HUES48 (cell line): Measurements from ENCODE around the gene RNF181.

Source experiments
- H3K27ac ChIP-seq: one replicate; pipeline ENCODE4 v1.7.0; 2013; ENCODE audit warnings: low read depth, low read length, inconsistent platforms
- H3K27me3 ChIP-seq: 2 replicates; pipeline ENCODE4 v1.6.1; 2013; ENCODE audit warnings: mild to moderate bottlenecking, low read length; ENCODE audit not compliant: control insufficient read depth, insufficient read depth
- H3K36me3 ChIP-seq: 2 replicates; pipeline ENCODE4 v1.6.1; 2013; ENCODE audit warnings: low read length; ENCODE audit not compliant: control insufficient read depth, insufficient read depth
- H3K4me1 ChIP-seq: 2 replicates; pipeline ENCODE4 v1.6.1; 2013; ENCODE audit warnings: mild to moderate bottlenecking, low read length; ENCODE audit not compliant: control insufficient read depth, insufficient read depth
- H3K4me3 ChIP-seq: 2 replicates; pipeline ENCODE4 v1.5.1; 2013; ENCODE audit warnings: mild to moderate bottlenecking, low read depth, low read length
- H3K9ac ChIP-seq: 2 replicates; pipeline ENCODE4 v1.6.1; 2013; ENCODE audit warnings: mild to moderate bottlenecking, low read depth, low read length, moderate library complexity
- H3K9me3 ChIP-seq: 2 replicates; pipeline ENCODE4 v1.6.1; 2013; ENCODE audit warnings: low read length; ENCODE audit not compliant: control insufficient read depth, insufficient read depth

RNF181 gene

GRCh38 chr2:85577386-85578242, 17.9 kb upstream of the RNF181 start, which contains the start of gene VAMP8:
Gene VAMP8 (plus strand): TSS chr2:85577586. CDS start chr2:85577647, 61 bp downstream.
- Histone ChIP-seq H3K4me1 (peaks cover 23% of the 10 kb centered on the region), H3K9ac (peak within 1 kb of the TSS; percentile 2; the same call in 1 of the 2 replicates), H3K27ac (peak within 1 kb of the TSS; percentile 92)

GRCh38 chr2:85578243-85579180, 17.0 kb upstream of the RNF181 start:
- Histone ChIP-seq H3K4me3 (peak overlapping the region; percentile 59), H3K27me3 (peaks cover 11% of the 10 kb centered on the region), H3K36me3 (no peaks in the 10 kb centered on the region), H3K27ac (peak overlapping the region; percentile 92), H3K9me3 (no peaks in the 10 kb centered on the region), H3K9ac (no peak overlapping the region), H3K4me1 (peaks cover 21% of the 10 kb centered on the region)

More at GRCh38 chr2:85577386-85578242, 17.9 kb upstream of the RNF181 start, which contains the start of gene VAMP8:
- Histone ChIP-seq H3K36me3 (no peaks in the 10 kb centered on the region), H3K27me3 (peaks cover 13% of the 10 kb centered on the region), H3K4me3 (peak within 1 kb of the TSS; percentile 59), H3K9me3 (no peaks in the 10 kb centered on the region)

GRCh38 chr2:85579266-85579935, 16.1 kb upstream of the RNF181 start:
- Histone ChIP-seq H3K9me3 (no peaks in the 10 kb centered on the region), H3K9ac (no peak overlapping the region), H3K4me3 (no peak overlapping the region), H3K4me1 (peaks cover 21% of the 10 kb centered on the region), H3K27me3 (peaks cover 17% of the 10 kb centered on the region), H3K27ac (peak overlapping the region; percentile 92), H3K36me3 (no peaks in the 10 kb centered on the region)

- peaks cover 25% of the 10 kb centered on the region for H3K27me3 ChIP-seq
- no peaks in the 10 kb centered on the region for H3K9me3 ChIP-seq
- peak overlapping the region; percentile 92 for H3K27ac ChIP-seq
- H3K4me1 ChIP-seq = peaks cover 25% of the 10 kb centered on the region
- no peak overlapping the region for H3K4me3 ChIP-seq
- H3K9ac ChIP-seq = no peak overlapping the region
- H3K36me3 ChIP-seq = no peaks in the 10 kb centered on the region
Observed at GRCh38 chr2:85580206-85580605, 15.3 kb upstream of the RNF181 start.

- Histone ChIP-seq H3K9ac (no peak overlapping the region), H3K27me3 (peaks cover 33% of the 10 kb centered on the region), H3K36me3 (no peaks in the 10 kb centered on the region), H3K27ac (no peak overlapping the region), H3K9me3 (no peaks in the 10 kb centered on the region), H3K4me1 (peaks cover 25% of the 10 kb centered on the region), H3K4me3 (no peak overlapping the region)
Observed at GRCh38 chr2:85582492-85582891, 13.1 kb upstream of the RNF181 start.

GRCh38 chr2:85583667-85584353, 11.7 kb upstream of the RNF181 start:
- no peak overlapping the region for H3K9ac ChIP-seq
- no peak overlapping the region for H3K27ac ChIP-seq
- H3K9me3 ChIP-seq = no peaks in the 10 kb centered on the region
- H3K36me3 ChIP-seq = no peaks in the 10 kb centered on the region
- peaks cover 14% of the 10 kb centered on the region for H3K4me1 ChIP-seq
- peak overlapping the region; percentile 68 for H3K4me3 ChIP-seq
- peaks cover 33% of the 10 kb centered on the region for H3K27me3 ChIP-seq

- Histone ChIP-seq H3K9ac (no peak within 1 kb of the TSS), H3K9me3 (no peaks in the 10 kb centered on the region), H3K36me3 (no peaks in the 10 kb centered on the region), H3K27me3 (peaks cover 33% of the 10 kb centered on the region), H3K4me3 (peak within 1 kb of the TSS; percentile 68), H3K4me1 (peaks cover 8% of the 10 kb centered on the region), H3K27ac (no peak within 1 kb of the TSS)
Observed at GRCh38 chr2:85584354-85584856, 11.1 kb upstream of the RNF181 start, which contains the start of gene VAMP5. Gene VAMP5 (plus strand): TSS chr2:85584431. CDS start chr2:85584491, 60 bp downstream.

GRCh38 chr2:85584857-85585780, 10.4 kb upstream of the RNF181 start:
- Histone ChIP-seq H3K27ac (no peak overlapping the region), H3K36me3 (no peaks in the 10 kb centered on the region), H3K4me3 (peak overlapping the region; percentile 68), H3K9me3 (no peaks in the 10 kb centered on the region), H3K27me3 (peaks cover 33% of the 10 kb centered on the region), H3K9ac (no peak overlapping the region), H3K4me1 (peaks cover 4% of the 10 kb centered on the region; the same call in 1 of the 2 replicates)

- Histone ChIP-seq H3K27me3 (peaks cover 33% of the 10 kb centered on the region), H3K27ac (no peak overlapping the region), H3K4me3 (no peak overlapping the region), H3K4me1 (peaks cover 4% of the 10 kb centered on the region; the same call in 1 of the 2 replicates), H3K36me3 (no peaks in the 10 kb centered on the region), H3K9me3 (no peaks in the 10 kb centered on the region), H3K9ac (no peak overlapping the region)
Observed at GRCh38 chr2:85585781-85586105, 9.8 kb upstream of the RNF181 start.
